Breast epithelium (tissue), 3 donors: ENCODE data around the gene PPM1M.

Experiments used
- CTCF ChIP-seq, 3 donors: fragments of 450-650 bp; IDR thresholded peaks; one replicate each; pipeline ENCODE4 v1.5.1; 2016 to 2017; ENCODE audit warnings: antibody characterized with exemption in 3 of 3, mild to moderate bottlenecking in 3 of 3, moderate library complexity in 3 of 3
- POLR2A ChIP-seq: fragments of 450-650 bp; IDR thresholded peaks from one replicate; pipeline ENCODE4 v1.6.1; 2016; ENCODE audit warnings: antibody characterized with exemption, mild to moderate bottlenecking, moderate library complexity
- POLR2AphosphoS5 ChIP-seq, 3 donors: sonication (generic); formaldehyde crosslinking; IDR thresholded peaks; one replicate each; pipeline ENCODE4 v1.6.1; 2017; ENCODE audit warnings: antibody characterized with exemption in 3 of 3

GRCh38 chr3:52226229-52226817 lies 19.2 kb upstream of the PPM1M start:
- TF ChIP-seq CTCF (IDR thresholded peaks at IDR 0.05) (no peak), POLR2AphosphoS5 (IDR thresholded peaks at IDR 0.05) (no peak), POLR2A (no peak)
